K562 (cell line): ENCODE data around the gene POLL. TPM values are rescaled to one million over a fixed set of nuclear protein-coding genes. Genes with fewer than 3 reads are reported as not detected.

Source experiments
- CLOCK ChIP-seq: fragments of 250-450 bp; sonication (Bioruptor Pico); IDR thresholded peaks from 2 replicates; pipeline ENCODE4 v1.4.0; 2020; ENCODE audit warnings: mild to moderate bottlenecking, moderate library complexity, borderline replicate concordance
- DLX4 ChIP-seq: fragments of 250-450 bp; sonication (Bioruptor Pico); IDR thresholded peaks from 2 replicates; pipeline ENCODE4 v1.6.1; 2021; ENCODE audit warnings: mild to moderate bottlenecking
- FOXK1 ChIP-seq: sonication (generic); formaldehyde crosslinking; IDR thresholded peaks from 2 replicates; pipeline ENCODE4 v1.8.0; 2022; ENCODE audit warnings: missing genetic modification reagents, mild to moderate bottlenecking, borderline replicate concordance
- JUND ChIP-seq, 2 experiments: IDR thresholded peaks; 2 replicates in 1 of 2; 3 replicates in 1 of 2; pipeline ENCODE4 v1.6.1; 2011; ENCODE audit warnings: borderline replicate concordance in 2 of 2, low read depth in 2 of 2, low read length in 2 of 2, improper control_type of control experiment in 1 of 2, missing biosample characterization in 1 of 2, missing genetic modification characterization in 1 of 2, missing genetic modification reagents in 1 of 2
- KDM4B ChIP-seq, 2 experiments: fragments of 450-650 bp in 1 of 2; sonication (generic) in 1 of 2; IDR thresholded peaks; 2 replicates each; pipeline ENCODE4 v1.6.1; 2016 to 2017; ENCODE audit warnings: borderline replicate concordance in 2 of 2, antibody characterized with exemption in 1 of 2, low read depth in 1 of 2, mild to moderate bottlenecking in 1 of 2
- KDM5B ChIP-seq: fragments of 200-600 bp; sonication (generic); IDR thresholded peaks from 2 replicates; pipeline ENCODE4 v1.6.1; 2012; ENCODE audit warnings: low read depth, mild to moderate bottlenecking, moderate library complexity, low read length, control low read depth, inconsistent platforms; ENCODE audit not compliant: insufficient replicate concordance
- MEF2D ChIP-seq: conservative IDR thresholded peaks from 2 replicates; pipeline ENCODE4 v1.6.1; 2016; ENCODE audit warnings: low read depth, missing genetic modification characterization, missing compliant biosample characterization
- NEUROD1 ChIP-seq: fragments of 150-350 bp; IDR thresholded peaks from 2 replicates; pipeline ENCODE4 v1.6.1; 2014; ENCODE audit warnings: borderline replicate concordance, low read length, low read depth; ENCODE audit not compliant: partially characterized antibody
- NRF1 ChIP-seq, 2 experiments: fragments of 450-650 bp; IDR thresholded peaks in 1 of 2; conservative IDR thresholded peaks in 1 of 2; 2 replicates each; pipeline ENCODE4 v1.6.1; 2014; ENCODE audit warnings: mild to moderate bottlenecking in 2 of 2
- PHF20 ChIP-seq: fragments of 450-650 bp; IDR thresholded peaks from 2 replicates; pipeline ENCODE4 v1.6.1; 2018; ENCODE audit not compliant: partially characterized antibody
- POLR2B ChIP-seq: fragments of 450-650 bp; IDR thresholded peaks from 2 replicates; pipeline ENCODE4 v1.6.1; 2018; ENCODE audit warnings: low read depth; ENCODE audit not compliant: partially characterized antibody
- RBFOX2 ChIP-seq: fragments of 200-400 bp; formaldehyde crosslinking; IDR thresholded peaks from 2 replicates; pipeline ENCODE4 v1.6.1; 2017; ENCODE audit warnings: low read depth, mild to moderate bottlenecking, low read length, moderate library complexity
- RBM22 ChIP-seq: fragments of 200-400 bp; formaldehyde crosslinking; IDR thresholded peaks from 2 replicates; pipeline ENCODE4 v1.6.1; 2018; ENCODE audit warnings: low read length, low read depth; ENCODE audit not compliant: poor library complexity, severe bottlenecking
- SAFB ChIP-seq: fragments of 200-400 bp; formaldehyde crosslinking; IDR thresholded peaks from 2 replicates; pipeline ENCODE4 v1.6.1; 2017; ENCODE audit warnings: low read depth, low read length, borderline replicate concordance
- SIN3B ChIP-seq: fragments of 450-650 bp; IDR thresholded peaks from 2 replicates; pipeline ENCODE4 v1.6.1; 2017; ENCODE audit warnings: low read depth, mild to moderate bottlenecking, moderate library complexity
- SP1 ChIP-seq: sonication (generic); formaldehyde crosslinking; IDR thresholded peaks from 2 replicates; pipeline ENCODE4 v1.8.1; 2022; ENCODE audit warnings: mild to moderate bottlenecking, missing genetic modification reagents
- STAT5A ChIP-seq: IDR thresholded peaks from 2 replicates; pipeline ENCODE4 v1.6.1; 2012; ENCODE audit warnings: low read length, inconsistent platforms, borderline replicate concordance
- TCF15 ChIP-seq: fragments of 250-450 bp; sonication (Bioruptor Pico); IDR thresholded peaks from 2 replicates; pipeline ENCODE4 v1.8.0; 2022; ENCODE audit warnings: moderate library complexity, mild to moderate bottlenecking, inconsistent platforms
- ZFX ChIP-seq: sonication (generic); formaldehyde crosslinking; IDR thresholded peaks from 2 replicates; pipeline ENCODE4 v1.8.0; 2022; ENCODE audit warnings: mild to moderate bottlenecking, missing genetic modification reagents, moderate library complexity
- ZNF3 ChIP-seq: fragments of 250-450 bp; sonication (Bioruptor Pico); IDR thresholded peaks from 2 replicates; pipeline ENCODE4 v1.5.0; 2021; ENCODE audit warnings: mild to moderate bottlenecking, moderate library complexity
- ZNF384 ChIP-seq: IDR thresholded peaks from 2 replicates; pipeline ENCODE4 v1.6.1; 2012; ENCODE audit warnings: low read depth, low read length, improper control_type of control experiment
- polyA plus RNA-seq, 8 experiments: library from polyadenylated mRNA; depleted of rRNA in 4 of 8; stranded (reverse) in 5 of 8; unstranded in 3 of 8; fragments of >200 nt; fragmentation: Nextera tagmentation in 2 of 8; fragmentation: Illumina TruSeq in 1 of 8; extraction: Ambion mirVana in 2 of 8; extraction: Trizol in 1 of 8; gene quantifications; 2 replicates each; pipeline versions ENCODE4 v1.2.1 to v1.2.3, GENCODE V29; 2011 to 2014; ENCODE audit warnings: inconsistent platforms in 1 of 8, missing spikeins in 1 of 8
- total RNA-seq, 7 experiments: library from RNA; depleted of rRNA in 6 of 7; stranded (reverse); fragments of >200 nt in 6 of 7; fragmentation: Illumina TruSeq in 2 of 7; extraction: Trizol in 2 of 7; gene quantifications; 2 replicates each; pipeline versions ENCODE4 v1.2.1 to v1.2.3, GENCODE V29; 2011 to 2021; ENCODE audit warnings: low replicate concordance in 1 of 7

POLL gene
- total and polyA plus RNA-seq, 9 of the 15 experiments (the other 6 are each of a cell fraction or from before 2014, with no cell fraction given) = 1.2 to 18.7 (median 10.9) TPM

GRCh38 chr10:101587725-101588653, at the start of gene POLL, which contains the start of gene DPCD (continued):
- TF ChIP-seq KDM5B (peak; percentile 55), PHF20 (peak; percentile 61), SIN3B (peak; percentile 63; the same call in 1 of the 2 replicates), CLOCK (no peak), SP1 (CRISPR knock-in tag) (peak; percentile 37; the same call in 1 of the 2 replicates), ZFX (peak; percentile 37; the same call in 1 of the 2 replicates), ZNF3 (CRISPR knock-in tag) (no peak), RBM22 (peak; percentile 65), JUND (IDR thresholded peaks at IDR 0.05; ENCODE audit: borderline replicate concordance, low read depth, low read length) (peak; percentile 32; the same call in 1 of the 2 replicates), JUND (tag; IDR thresholded peaks at IDR 0.05; ENCODE audit: borderline replicate concordance, low read depth, low read length) (no peak), RBFOX2 (peak; percentile 67), TCF15 (CRISPR knock-in tag) (no peak), STAT5A (no peak), FOXK1 (CRISPR knock-in tag) (no peak), NEUROD1 (peak; percentile 9), KDM4B (IDR thresholded peaks at IDR 0.05; ENCODE audit: borderline replicate concordance in 2 of 2, low read depth in 1 of 2) (0 out of 4 replicates have a peak, but pooled peaks of 1 of the 2 experiments have one; percentile 69), ZNF384 (no peak), SAFB (no peak), POLR2B (peak; percentile 39), DLX4 (CRISPR knock-in tag) (no peak), MEF2D (no peak), NRF1 (conservative IDR thresholded peaks at IDR 0.05 in 1 of 2, IDR thresholded peaks at IDR 0.05 in 1 of 2) (peak; percentile 34 to 43; a peak in 2 of 4 replicates)
